Measurements from ENCODE around the gene RRP1B.
"Not testable (repeated sequence)": the region's sequence is repeated elsewhere in the genome, so short reads cannot be mapped to it uniquely, and the experiment has no call there.

Gene RRP1B

DNA sequence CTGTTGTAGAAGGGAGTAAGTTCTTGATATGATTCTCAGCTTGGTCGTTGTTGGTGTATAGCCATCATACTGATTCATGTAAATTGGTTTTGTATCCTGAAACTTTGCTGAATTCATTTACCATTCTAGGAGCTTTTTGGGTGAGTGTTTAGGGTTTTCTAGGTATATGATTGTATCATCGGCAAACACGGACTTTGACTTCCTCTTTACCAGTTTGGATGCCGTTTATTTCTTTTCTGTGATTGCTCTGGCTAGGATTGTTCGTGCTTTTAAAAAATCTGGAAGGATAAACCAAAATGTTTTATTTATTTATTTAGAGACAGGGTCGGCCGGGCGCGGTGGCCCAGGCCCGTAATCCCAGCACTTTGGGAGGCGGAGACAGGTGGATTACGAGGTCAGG is 20.6 kb downstream of the RRP1B start:
- intact Hi-C loops (cut with DNase I; ENCODE audit: low total_unique reads) = loop anchor here (5.0 kb wide), 1 partner anchor 77 kb away; no protein-coding TSS in a partner anchor

DNA sequence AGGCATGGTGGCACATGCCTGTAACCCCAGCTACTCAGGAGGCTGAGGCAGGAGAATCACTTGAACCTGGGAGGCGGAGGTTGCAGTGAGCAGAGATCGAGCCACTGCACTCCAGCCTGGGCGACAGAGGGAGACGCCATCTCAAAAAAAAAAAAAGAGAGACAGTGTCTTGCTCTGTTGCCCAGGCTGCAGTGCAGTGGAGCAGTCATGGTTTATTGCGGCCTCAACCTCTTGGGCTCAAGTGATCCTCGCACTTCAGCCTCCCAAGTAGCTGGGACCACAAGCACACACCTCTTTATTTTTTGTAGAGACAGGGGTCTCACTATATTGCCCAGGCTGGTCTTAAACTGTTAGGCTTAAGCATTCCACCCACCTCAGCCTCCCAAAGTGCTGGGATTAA is 21.1 kb downstream of the RRP1B start:
- H3K9me3 ChIP-seq, H3K4me3 ChIP-seq, H3K27ac ChIP-seq, H3K4me1 ChIP-seq, H3K27me3 ChIP-seq: not testable (repeated sequence)
- DNase-seq = peak in 1 of 2 donors; percentile 0
- intact Hi-C loops (cut with DNase I; ENCODE audit: low total_unique reads) = loop anchor here (5.0 kb wide), 1 partner anchor 77 kb away; no protein-coding TSS in a partner anchor
- peaks cover 59 to 94% (median 60%) of the 10 kb centered on the region in 3 donors for H3K36me3 ChIP-seq

More for the DNA sequence above, 20.6 kb downstream of the RRP1B start:
- Histone ChIP-seq H3K36me3 (peaks cover 60 to 94% (median 61%) of the 10 kb centered on the region in 3 donors), H3K4me1 (no peaks in the 10 kb centered on the region), H3K27me3 (no peaks in the 10 kb centered on the region), H3K4me3 (no peak overlapping the region), H3K9me3 (no peaks in the 10 kb centered on the region), H3K27ac (no peak overlapping the region)
- TF ChIP-seq, protein P1, sequence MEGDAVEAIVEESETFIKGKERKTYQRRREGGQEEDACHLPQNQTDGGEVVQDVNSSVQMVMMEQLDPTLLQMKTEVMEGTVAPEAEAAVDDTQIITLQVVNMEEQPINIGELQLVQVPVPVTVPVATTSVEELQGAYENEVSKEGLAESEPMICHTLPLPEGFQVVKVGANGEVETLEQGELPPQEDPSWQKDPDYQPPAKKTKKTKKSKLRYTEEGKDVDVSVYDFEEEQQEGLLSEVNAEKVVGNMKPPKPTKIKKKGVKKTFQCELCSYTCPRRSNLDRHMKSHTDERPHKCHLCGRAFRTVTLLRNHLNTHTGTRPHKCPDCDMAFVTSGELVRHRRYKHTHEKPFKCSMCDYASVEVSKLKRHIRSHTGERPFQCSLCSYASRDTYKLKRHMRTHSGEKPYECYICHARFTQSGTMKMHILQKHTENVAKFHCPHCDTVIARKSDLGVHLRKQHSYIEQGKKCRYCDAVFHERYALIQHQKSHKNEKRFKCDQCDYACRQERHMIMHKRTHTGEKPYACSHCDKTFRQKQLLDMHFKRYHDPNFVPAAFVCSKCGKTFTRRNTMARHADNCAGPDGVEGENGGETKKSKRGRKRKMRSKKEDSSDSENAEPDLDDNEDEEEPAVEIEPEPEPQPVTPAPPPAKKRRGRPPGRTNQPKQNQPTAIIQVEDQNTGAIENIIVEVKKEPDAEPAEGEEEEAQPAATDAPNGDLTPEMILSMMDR (IDR thresholded peaks at IDR 0.05) = no peak
- DNase-seq = no peak

GRCh38 chr21:43681650-43682049 is 22.3 kb downstream of the RRP1B start:
- Histone ChIP-seq H3K9me3 (no peaks in the 10 kb centered on the region), H3K36me3 (peaks cover 56 to 94% (median 61%) of the 10 kb centered on the region in 3 donors), H3K27ac (no peak overlapping the region), H3K27me3 (no peaks in the 10 kb centered on the region), H3K4me1 (no peaks in the 10 kb centered on the region), H3K4me3 (no peak overlapping the region)
- DNase-seq = peak in 1 of 2 donors; percentile 37
- intact Hi-C loops (cut with DNase I; ENCODE audit: low total_unique reads) = loop anchor here (5.0 kb wide), 1 partner anchor 76 kb away; no protein-coding TSS in a partner anchor
- TF ChIP-seq, protein P1 (IDR thresholded peaks at IDR 0.05) = no peak

GRCh38 chr21:43684424-43684823 is 25.1 kb downstream of the RRP1B start:
- no peaks in the 10 kb centered on the region for H3K4me1 ChIP-seq
- no peaks in the 10 kb centered on the region for H3K9me3 ChIP-seq
- DNase-seq = no peak
- no peak overlapping the region for H3K4me3 ChIP-seq
- H3K36me3 ChIP-seq = peaks cover 64 to 94% (median 83%) of the 10 kb centered on the region in 3 donors
- no peak overlapping the region for H3K27ac ChIP-seq
- TF ChIP-seq, protein P1 (IDR thresholded peaks at IDR 0.05) = no peak
- H3K27me3 ChIP-seq = no peaks in the 10 kb centered on the region
- intact Hi-C loops (cut with DNase I; ENCODE audit: low total_unique reads) = loop anchor here (5.0 kb wide), 1 partner anchor 73 kb away; no protein-coding TSS in a partner anchor

- H3K36me3 ChIP-seq = peaks cover 74 to 100% (median 96%) of the 10 kb centered on the region in 3 donors
- no peak for DNase-seq
- intact Hi-C loops (cut with DNase I; ENCODE audit: low total_unique reads) = no loop called here
- no peaks in the 10 kb centered on the region for H3K4me1 ChIP-seq
- no peak overlapping the region for H3K27ac ChIP-seq
- TF ChIP-seq, protein P1 (IDR thresholded peaks at IDR 0.05) = no peak
- no peaks in the 10 kb centered on the region for H3K9me3 ChIP-seq
- no peaks in the 10 kb centered on the region for H3K27me3 ChIP-seq
- no peak overlapping the region for H3K4me3 ChIP-seq
Observed at GRCh38 chr21:43686811-43687565, 27.6 kb downstream of the RRP1B start.
